Astrocyte of the spinal cord (primary cell): ENCODE results near the gene NSG1.

Source experiments
- DNase-seq: peaks from one replicate; pipeline ENCODE4 v3.0.0; 2011; ENCODE audit warnings: low read depth, low spot score
- H3K4me3 ChIP-seq: 2 replicates; pipeline ENCODE4 v1.5.1; 2011; ENCODE audit warnings: low read depth, mild to moderate bottlenecking, low read length, moderate library complexity
- in situ Hi-C: cut with HindIII; loops from 2 replicates; pipeline ENCODE4 v1.10.0; 2017; ENCODE audit warnings: low sequenced_read_pairs
- TF ChIP-seq, protein P1 (sequence below): IDR thresholded peaks from 2 replicates; pipeline ENCODE4 v1.5.1; 2012; ENCODE audit warnings: low read depth, mild to moderate bottlenecking, low read length, inconsistent platforms

The NSG1 gene

DNA sequence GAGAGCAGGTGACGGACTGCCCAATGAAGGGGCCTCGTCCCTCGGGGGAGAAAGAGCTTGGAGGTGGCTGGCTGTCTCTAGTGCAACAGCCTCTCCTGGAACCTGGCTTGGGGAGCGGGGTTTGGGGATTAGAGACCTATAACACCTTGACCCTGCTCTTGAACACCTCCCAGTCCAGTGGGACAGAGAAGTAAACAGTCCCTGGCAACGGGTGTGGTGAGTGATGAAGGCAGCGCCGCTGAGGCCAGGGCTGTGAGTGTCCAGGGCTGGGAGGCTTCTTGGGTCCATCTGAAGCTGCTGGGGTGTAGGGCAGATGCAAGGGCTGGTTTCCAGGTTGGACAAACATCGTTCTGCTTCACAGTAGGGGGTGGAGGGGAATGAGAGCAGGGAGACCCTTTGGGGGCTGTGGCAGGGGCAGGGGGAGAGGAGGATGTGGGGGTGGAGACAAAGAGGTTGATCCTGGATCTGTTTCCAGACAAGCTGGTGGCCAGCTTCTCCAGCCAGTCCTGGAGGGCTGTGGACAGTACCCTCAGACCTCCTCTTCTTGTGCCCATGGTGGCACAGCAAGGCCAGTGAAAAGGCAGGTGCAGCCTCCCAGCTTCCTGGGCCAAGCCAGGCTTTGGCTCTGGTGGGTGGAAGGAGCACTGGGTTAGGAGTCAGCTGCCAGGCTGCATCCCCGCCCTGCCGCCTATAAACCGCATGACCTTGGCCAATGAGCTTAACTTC, 3.8 kb downstream of the NSG1 start:
- H3K4me3 ChIP-seq: no peak overlapping the region
- no peak for DNase-seq
- in situ Hi-C loops: no loop called here
- TF ChIP-seq, protein P1, sequence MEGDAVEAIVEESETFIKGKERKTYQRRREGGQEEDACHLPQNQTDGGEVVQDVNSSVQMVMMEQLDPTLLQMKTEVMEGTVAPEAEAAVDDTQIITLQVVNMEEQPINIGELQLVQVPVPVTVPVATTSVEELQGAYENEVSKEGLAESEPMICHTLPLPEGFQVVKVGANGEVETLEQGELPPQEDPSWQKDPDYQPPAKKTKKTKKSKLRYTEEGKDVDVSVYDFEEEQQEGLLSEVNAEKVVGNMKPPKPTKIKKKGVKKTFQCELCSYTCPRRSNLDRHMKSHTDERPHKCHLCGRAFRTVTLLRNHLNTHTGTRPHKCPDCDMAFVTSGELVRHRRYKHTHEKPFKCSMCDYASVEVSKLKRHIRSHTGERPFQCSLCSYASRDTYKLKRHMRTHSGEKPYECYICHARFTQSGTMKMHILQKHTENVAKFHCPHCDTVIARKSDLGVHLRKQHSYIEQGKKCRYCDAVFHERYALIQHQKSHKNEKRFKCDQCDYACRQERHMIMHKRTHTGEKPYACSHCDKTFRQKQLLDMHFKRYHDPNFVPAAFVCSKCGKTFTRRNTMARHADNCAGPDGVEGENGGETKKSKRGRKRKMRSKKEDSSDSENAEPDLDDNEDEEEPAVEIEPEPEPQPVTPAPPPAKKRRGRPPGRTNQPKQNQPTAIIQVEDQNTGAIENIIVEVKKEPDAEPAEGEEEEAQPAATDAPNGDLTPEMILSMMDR: no peak

DNA sequence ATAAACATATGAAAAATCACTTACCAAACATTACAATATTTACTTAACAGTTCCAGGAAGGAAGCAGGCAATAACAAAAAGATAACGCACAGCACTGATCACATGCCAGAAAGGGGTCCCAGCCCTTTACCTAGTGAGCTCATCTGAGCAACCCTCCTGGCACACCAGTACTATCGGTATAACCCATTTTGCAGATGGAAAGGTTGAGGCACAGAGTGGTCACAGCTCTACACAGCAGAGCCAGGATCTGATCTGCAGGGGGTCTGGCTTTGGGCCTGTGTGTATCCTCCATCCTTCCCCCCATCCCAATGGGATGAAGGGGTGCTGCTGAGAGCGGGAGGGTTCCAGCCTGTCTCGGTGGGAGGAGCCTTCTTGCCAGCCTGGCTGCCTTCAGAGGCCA, 5.0 kb downstream of the NSG1 start:
- H3K4me3 ChIP-seq: no peak overlapping the region
- in situ Hi-C loops: no loop called here
- no peak for DNase-seq
- TF ChIP-seq, protein P1: no peak

DNA sequence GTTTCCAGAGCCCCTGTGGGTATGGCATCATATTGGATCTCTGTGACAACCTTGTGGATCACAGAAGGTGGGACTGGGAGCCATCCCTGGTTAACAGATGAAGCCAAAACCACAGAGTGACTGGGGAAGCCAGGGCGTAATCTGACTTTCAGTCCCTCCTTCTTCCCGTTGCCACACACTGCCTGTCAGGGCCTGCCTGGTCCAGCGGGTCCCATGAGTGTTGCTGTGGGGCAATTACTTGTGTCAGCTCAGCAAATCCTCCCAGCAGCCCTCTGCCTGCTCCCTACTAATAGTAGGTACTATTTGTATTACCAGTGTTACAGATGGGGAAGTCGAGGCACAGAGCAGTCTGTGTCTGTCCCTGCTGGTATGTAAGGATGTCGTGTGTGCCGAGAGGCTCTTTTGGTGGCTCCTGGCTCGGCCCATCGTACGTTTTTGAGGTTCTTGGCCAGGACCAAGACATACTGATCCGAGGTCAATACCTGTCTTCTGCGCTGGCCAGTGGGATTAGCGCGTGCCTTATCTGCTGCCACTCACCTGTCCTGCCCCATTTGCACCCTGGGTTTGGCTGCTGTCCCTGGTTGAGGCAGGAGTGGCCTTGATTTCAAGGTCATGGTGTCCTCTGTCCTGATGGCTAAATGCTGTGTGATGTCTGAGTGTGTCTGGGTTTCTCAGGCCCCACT, 5.7 kb downstream of the NSG1 start:
- no peak overlapping the region for H3K4me3 ChIP-seq
- TF ChIP-seq, protein P1: no peak
- DNase-seq: no peak
- in situ Hi-C loops: no loop called here

DNA sequence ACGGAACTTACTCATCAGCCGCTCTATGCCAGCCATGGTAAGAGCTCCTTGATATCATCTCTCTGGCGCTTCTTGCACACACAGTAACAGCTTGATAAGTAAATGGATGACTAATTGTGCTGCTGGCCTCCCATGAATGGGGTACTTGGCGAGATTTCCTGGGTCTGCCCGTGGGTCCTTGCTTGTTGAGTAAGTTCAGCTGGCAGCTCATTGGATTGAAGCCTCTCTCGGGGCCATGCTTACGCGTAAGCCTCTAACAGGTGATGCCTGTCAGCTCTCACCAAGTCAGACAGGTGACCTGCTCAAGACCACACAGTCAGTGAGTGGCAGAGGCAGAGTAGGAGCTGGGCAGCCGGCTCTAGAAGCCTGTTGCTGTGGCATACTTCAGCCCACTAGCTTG, 7.7 kb downstream of the NSG1 start:
- DNase-seq: peak; percentile 28
- in situ Hi-C loops: no loop called here
- H3K4me3 ChIP-seq: no peak overlapping the region
- TF ChIP-seq, protein P1: no peak

DNA sequence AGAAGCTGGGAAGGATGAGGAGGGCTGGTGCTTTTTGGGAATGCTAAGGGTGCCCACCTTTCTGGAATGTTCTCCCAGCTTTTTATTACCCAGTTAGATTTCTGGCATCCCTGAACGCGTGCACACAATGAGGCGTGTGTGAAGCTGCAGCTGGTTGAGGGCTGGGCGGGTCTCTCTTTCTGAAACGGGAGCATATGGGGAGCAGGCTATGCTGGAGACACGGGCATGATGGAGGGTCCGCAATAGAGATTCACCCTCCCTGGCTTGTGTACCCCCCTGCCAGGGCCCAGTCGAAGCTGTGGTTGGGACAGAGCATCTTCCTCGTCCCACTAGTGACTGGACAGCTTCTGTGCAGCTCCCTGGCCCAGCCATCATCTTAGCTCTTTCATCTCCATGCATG, 8.5 kb downstream of the NSG1 start:
- TF ChIP-seq, protein P1: no peak
- in situ Hi-C loops: no loop called here
- no peak overlapping the region for H3K4me3 ChIP-seq
- DNase-seq: no peak

DNA sequence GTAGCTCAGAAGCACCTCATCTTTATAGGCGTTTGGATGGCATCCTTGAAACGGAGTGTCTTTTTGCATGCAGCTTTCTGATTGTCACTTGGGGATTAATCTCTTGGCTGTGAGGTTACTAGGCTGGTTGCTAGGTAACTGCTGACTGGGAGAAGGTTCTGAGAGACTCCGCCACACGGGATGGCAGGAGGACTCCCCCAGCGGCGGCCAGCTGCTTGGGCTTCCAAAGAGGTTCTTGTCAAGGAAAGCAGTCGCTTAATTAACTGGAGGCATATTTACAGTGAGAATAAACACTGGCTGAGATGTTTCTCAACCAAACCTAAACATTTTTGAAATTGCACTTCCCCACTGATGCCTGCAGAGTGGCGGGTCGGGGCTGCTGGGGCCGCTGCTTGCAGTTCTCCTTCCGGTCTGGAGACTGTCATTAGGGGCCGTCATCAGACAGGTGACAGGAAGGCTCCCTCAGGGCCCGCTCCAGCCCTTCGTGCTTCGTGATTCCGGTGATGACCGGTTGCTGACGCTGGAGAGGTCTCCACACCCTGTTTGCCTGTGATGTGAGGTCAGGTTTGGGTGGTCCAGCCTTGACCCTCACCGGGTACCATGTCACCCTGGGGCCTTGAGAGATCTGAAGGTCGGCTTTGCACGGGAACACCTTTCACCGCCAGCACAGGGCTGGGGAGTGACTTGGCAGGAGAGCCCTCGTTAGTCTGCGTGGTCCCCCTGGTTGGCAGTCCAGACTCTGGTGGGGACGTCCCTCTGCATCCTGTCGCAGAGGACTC, 9.1 kb downstream of the NSG1 start:
- in situ Hi-C loops: no loop called here
- no peak overlapping the region for H3K4me3 ChIP-seq
- TF ChIP-seq, protein P1: no peak
- DNase-seq: no peak
